ENCODE measurements around the gene NDUFB10. TPM values are rescaled to one million over a fixed set of nuclear protein-coding genes. Genes with fewer than 3 reads are reported as not detected.
"Not testable (repeated sequence)": the region's sequence is repeated elsewhere in the genome, so short reads cannot be mapped to it uniquely, and the experiment has no call there.

Gene NDUFB10
- total RNA-seq, 3 donors from 2014 or later, result 204 to 212 (median 210) TPM

DNA sequence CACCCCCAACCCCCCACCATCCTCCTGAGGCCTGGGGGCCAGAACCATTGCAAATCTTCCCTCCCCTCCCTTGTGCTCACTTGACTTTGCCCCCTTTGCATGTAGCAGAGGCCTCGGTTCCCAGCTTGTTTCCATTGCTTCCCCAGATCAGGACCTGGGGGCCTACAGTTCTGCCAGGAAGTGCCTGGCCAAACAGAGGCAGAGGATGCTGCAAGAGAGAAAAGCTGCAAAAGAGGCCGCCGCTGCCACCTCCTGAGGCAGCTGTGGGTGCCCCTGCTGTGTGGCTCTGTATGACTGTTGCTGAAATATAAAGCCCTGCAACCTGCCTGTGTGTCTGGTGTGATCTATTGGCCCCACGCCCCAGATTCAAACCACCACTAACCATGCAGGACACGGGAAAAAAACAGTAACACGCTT, 2.3 kb downstream of the NDUFB10 start:
- Histone ChIP-seq H3K36me3 (ENCODE audit: low read depth) (peaks cover 2% of the 10 kb centered on the region), H3K9me3 (no peaks in the 10 kb centered on the region), H3K4me3 (no peak overlapping the region), H3K4me1 (ENCODE audit: low read depth) (peaks cover 30% of the 10 kb centered on the region)
- intact Hi-C loops (cut with DNase I, micrococcal nuclease), result no loop called here
- no peak for TF ChIP-seq CTCF (IDR thresholded peaks at IDR 0.05)
- ATAC-seq, result no peak
- peak in 2 of 3 donors; percentile 30 to 46 for DNase-seq

- H3K36me3 ChIP-seq (ENCODE audit: low read depth); intact Hi-C loops (cut with DNase I, micrococcal nuclease); H3K4me3 ChIP-seq; ATAC-seq; H3K9me3 ChIP-seq: not testable (repeated sequence)
- peak in 1 of 3 donors; percentile 48 for DNase-seq
- peaks cover 30% of the 10 kb centered on the region for H3K4me1 ChIP-seq (ENCODE audit: low read depth)
Observed at GRCh38 chr16:1962161-1963153, 3.1 kb downstream of the NDUFB10 start.

- H3K4me3 ChIP-seq, result peak overlapping the region; percentile 80
- H3K36me3 ChIP-seq (ENCODE audit: low read depth), result peaks cover 2% of the 10 kb centered on the region
- peak; percentile 34 for ATAC-seq
- H3K9me3 ChIP-seq, result no peaks in the 10 kb centered on the region
- TF ChIP-seq CTCF (IDR thresholded peaks at IDR 0.05), result no peak
- peaks cover 26% of the 10 kb centered on the region for H3K4me1 ChIP-seq (ENCODE audit: low read depth)
- no peak for DNase-seq
- intact Hi-C loops (cut with DNase I, micrococcal nuclease), result no loop called here
Observed at GRCh38 chr16:1963806-1964505, 4.6 kb downstream of the NDUFB10 start.

DNA sequence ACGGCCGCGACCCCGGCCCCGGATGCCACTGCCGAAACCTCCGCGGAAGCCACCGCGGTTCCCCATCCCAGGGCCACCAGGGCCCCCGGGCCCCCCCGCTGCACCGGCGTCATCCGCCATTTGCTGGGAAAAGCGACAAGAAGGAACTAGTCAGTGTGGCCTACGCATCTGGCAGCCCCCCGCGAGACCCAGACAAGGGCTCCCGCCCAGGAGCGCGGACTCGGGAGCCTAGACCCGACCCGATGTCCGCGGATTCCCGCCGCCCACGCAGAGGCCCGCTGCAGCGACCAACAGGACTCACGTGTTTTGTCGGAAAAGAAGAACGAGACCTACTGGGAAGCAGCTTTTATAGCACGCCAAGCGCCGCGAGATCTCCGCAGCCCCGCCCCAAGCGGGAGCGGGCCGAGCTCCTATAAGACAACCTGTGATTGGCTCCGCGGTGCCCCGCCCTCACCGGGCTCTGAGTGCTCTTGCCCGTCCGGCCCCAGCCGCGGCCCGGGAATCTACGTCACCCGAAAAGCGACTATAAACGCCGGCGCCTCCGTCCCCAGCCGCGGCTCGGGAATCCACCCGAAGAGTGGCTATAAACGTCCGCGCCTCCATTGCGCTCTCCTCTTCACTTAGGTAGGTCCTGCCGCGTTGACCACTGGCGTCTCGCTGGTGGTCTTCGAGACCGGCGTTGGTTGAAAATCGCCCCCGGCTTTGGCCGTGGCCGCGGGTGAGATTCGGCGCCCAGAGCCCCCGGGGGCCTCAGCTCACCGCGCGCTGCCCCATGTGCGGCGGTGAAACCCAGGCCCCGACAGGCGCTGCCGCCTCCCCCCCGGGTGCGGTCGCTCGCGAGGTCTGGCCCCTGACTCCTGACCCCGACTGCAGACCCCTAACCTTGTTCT, 5.4 kb downstream of the NDUFB10 start, which contains the start of gene RPS2:
RPS2 (minus strand) TSS at position 321 of the 890 bp plus-strand sequence; CDS start at position 120, 201 bp downstream.
- Histone ChIP-seq H3K4me1 (ENCODE audit: low read depth) (peaks cover 23% of the 10 kb centered on the region), H3K4me3 (peak within 1 kb of the TSS; percentile 80), H3K9me3 (no peaks in the 10 kb centered on the region), H3K36me3 (ENCODE audit: low read depth) (peaks cover 2% of the 10 kb centered on the region)
- DNase-seq, result peak; percentile 98 to 100 (median 99)
- intact Hi-C loops (cut with DNase I, micrococcal nuclease), result no loop called here
- TF ChIP-seq CTCF (IDR thresholded peaks at IDR 0.05), result no peak
- peak; percentile 96 for ATAC-seq

DNA sequence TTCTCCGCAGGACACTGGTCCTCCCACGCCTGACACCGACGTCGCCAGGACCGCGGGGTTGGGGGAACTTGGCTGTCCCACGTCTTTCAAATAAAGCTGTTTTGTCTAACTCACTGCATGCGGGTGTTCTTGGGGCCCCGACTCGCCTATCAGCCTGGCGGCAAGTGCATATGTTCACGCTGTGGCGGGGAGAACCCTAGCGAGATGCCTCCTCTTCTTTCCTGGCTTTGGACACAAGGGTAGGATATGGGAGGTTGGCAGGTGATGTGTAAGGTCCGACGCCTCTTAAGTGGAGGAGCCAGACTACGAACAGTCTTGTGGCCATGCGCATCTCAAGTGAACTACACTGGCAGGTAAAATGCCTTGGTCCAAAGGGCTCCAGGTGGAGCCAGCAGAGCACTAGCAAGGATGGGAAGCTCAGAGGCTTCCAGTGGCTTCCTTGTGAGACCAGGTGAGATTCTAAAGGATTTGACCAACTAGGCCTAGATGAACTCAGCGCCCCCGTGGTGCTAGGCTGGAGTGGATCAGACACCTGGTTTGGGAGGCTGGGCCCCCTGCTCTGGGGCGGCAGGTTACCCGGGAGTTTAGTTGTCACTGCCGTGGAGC, 6.2 kb downstream of the NDUFB10 start:
- TF ChIP-seq CTCF (IDR thresholded peaks at IDR 0.05), result no peak
- Histone ChIP-seq H3K4me3 (peak overlapping the region; percentile 80), H3K9me3 (no peaks in the 10 kb centered on the region), H3K36me3 (ENCODE audit: low read depth) (peaks cover 2% of the 10 kb centered on the region), H3K4me1 (ENCODE audit: low read depth) (peaks cover 22% of the 10 kb centered on the region)
- ATAC-seq (peak; percentile 25), DNase-seq (no peak)
- intact Hi-C loops (cut with DNase I, micrococcal nuclease), result no loop called here
